ENCODE data around the gene NLRP5.

DNA sequence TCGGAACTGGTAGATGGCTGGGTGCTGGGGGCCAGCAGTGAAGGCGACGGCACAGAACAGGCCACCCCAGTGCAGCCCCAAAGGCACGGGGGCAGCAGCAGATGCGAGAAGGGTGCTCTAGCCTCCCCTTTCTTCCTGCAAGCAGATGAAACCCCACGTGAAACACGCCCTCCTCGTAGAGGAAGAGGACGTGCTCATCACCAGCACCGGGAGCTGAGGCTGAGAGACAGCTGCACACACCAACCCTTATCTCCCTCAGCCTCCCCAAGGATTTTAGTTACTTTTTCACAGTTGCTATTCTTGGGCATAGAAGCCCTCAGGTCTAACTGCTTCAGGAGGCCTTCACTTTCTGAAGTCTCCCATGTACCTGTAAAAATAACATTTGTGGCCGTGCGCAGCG, 122.7 kb downstream of the NLRP5 start:
- TF ChIP-seq, protein P1, sequence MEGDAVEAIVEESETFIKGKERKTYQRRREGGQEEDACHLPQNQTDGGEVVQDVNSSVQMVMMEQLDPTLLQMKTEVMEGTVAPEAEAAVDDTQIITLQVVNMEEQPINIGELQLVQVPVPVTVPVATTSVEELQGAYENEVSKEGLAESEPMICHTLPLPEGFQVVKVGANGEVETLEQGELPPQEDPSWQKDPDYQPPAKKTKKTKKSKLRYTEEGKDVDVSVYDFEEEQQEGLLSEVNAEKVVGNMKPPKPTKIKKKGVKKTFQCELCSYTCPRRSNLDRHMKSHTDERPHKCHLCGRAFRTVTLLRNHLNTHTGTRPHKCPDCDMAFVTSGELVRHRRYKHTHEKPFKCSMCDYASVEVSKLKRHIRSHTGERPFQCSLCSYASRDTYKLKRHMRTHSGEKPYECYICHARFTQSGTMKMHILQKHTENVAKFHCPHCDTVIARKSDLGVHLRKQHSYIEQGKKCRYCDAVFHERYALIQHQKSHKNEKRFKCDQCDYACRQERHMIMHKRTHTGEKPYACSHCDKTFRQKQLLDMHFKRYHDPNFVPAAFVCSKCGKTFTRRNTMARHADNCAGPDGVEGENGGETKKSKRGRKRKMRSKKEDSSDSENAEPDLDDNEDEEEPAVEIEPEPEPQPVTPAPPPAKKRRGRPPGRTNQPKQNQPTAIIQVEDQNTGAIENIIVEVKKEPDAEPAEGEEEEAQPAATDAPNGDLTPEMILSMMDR (conservative IDR thresholded peaks at IDR 0.05): no peak
- no peak for TF ChIP-seq EZH2 (IDR thresholded peaks at IDR 0.05; ENCODE audit: low read depth)
